ENCODE measurements around the gene SAMD14.

- TF ChIP-seq CTCF (IDR thresholded peaks at IDR 0.05) = no peak
- TF ChIP-seq POLR2A (IDR thresholded peaks at IDR 0.05) = no peak
These were observed 48.2 kb downstream of the SAMD14 start for GRCh38 chr17:50081757-50082156.

Measured in lower leg skin (tissue), 3 donors.